ENCODE measurements around the gene RETREG3.
"Not testable (repeated sequence)": the region's sequence is repeated elsewhere in the genome, so short reads cannot be mapped to it uniquely, and the experiment has no call there.

The RETREG3 gene

DNA sequence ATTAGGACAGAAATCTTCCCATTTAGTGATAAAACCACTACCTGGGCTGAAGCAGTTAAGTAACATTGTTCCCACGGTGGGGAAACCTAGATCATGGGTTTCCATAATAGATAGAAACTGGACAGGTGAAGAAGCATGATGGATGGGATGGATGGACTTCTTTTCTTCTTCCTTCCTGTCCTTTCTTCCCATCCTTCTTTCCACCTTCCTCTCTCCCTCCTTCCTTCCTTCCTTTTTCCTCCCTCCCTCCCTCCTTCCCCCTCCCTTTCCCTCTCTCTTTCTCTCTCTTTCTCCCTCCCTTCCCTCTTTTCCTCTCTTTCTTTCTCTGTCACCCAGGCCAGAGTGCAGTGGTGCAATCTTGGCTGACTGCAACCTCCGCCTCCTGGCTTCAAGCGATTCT lies 34.7 kb downstream of the RETREG3 start:
- DNase-seq (ENCODE audit: low read depth in 2 of 3, low spot score in 2 of 3), result no peak

- no peak for DNase-seq (ENCODE audit: low read depth in 2 of 3, low spot score in 2 of 3)
Measured at GRCh38 chr17:42573095-42573494, 36.1 kb downstream of the RETREG3 start.

DNA sequence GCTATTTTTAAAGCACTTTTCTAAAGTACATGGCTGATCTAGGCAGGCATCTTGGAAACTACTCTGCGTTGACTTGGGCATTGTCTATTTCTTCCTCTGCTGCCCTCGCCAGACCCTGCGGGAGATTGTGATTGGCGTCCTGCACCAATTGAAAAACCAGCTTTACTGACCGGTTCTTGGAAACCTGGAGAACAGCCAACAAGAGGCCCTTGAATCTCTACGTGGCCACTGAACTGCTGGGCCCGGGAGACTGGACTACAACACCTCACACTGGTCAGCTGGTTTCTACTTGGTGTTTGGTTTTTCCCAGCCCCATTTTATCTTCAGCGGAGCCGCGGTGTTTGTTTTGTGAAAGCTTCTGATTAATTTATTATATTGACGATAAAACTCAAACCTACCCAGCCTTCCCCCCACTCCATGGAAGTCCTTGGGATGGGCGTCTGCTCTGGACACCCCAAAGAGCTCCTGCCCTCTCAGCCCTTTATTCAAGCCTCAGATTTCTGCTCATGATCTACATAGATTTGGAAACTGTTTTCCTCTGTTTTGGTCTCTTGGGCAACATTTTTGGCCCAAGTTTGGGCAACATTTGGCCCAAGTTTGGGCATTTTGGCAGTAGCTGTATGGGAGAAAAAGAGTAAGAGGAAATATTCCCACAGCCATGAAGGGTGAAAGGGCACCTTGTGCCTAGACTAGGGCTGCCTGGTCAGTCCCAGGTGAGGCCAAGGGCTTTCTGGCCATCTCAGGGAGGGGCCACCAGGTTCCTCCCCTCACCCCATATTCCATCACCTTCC lies 37.5 kb downstream of the RETREG3 start:
- no peak for DNase-seq (ENCODE audit: low read depth in 2 of 3, low spot score in 2 of 3)

- no peak for DNase-seq (ENCODE audit: low read depth in 2 of 3, low spot score in 2 of 3)
Measured at GRCh38 chr17:42568341-42569111, 40.6 kb downstream of the RETREG3 start.

GRCh38 chr17:42566883-42567573 lies 42.1 kb downstream of the RETREG3 start, which contains the start of gene MLX:
TSS of gene MLX (plus strand) at chr17:42567100. CDS start at chr17:42567125, 25 bp downstream.
- DNase-seq (ENCODE audit: low read depth in 2 of 3, low spot score in 2 of 3), result peak; percentile 86 to 90 (median 89)

- DNase-seq (ENCODE audit: low read depth in 2 of 3, low spot score in 2 of 3), result no peak
Measured at GRCh38 chr17:42566215-42566882, 42.8 kb downstream of the RETREG3 start.

DNA sequence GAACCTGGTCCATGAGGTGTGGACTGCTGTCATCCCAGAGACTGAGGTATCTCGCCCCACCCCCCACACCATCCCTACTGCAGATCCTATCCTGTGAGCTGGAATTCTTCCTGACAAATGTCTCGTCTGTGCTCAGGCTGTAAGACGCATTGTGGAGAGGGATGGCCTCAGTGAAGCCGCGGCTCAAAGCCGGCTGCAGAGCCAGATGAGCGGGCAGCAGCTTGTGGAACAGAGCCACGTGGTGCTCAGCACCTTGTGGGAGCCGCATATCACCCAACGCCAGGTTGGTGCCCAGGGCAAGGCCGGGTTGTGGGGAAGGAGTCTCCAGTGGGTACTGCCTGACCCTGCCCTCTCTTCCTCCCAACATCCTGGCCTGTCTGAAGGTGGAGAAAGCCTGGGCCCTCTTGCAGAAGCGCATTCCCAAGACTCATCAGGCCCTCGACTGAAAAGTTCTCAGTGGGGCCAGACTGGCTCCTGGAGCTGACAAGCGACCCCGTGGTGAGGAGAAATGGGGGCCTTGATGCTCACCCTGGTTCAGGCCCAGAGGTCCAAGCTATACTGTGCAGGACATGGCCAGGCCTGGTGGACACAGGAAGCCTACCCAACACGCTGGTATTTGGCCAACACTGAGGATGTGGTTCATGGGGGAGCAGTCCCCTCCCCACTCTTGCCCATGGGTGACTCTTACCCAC lies 43.5 kb downstream of the RETREG3 start:
- DNase-seq (ENCODE audit: low read depth in 2 of 3, low spot score in 2 of 3), result no peak

DNA sequence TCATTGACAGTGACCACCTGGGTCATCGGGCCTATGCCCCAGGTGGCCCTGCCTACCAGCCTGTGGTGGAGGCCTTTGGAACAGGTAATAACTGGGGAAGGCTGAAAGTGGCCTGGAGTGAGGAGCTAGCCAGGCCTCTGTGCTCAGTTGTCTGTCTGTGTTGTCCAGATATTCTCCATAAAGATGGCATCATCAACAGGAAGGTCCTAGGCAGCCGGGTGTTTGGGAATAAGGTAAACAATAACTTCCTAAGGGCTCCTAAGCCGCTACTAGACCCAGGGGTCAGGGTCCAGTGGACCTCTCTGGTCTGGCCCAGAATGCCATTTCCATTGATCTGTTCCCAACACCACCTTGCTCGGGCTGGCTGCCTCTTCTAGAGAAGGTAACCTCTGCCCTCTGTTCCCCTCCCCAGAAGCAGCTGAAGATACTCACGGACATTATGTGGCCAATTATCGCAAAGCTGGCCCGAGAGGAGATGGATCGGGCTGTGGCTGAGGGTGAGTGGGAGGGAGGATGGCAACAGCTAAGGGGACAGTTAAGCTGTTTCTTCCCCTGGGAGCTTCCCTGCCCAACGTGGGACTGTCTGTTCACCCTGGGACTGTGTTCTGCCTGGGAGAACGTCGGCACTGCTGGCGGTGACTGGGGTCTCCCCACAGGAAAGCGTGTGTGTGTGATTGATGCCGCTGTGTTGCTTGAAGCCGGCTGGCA lies 44.2 kb downstream of the RETREG3 start:
- DNase-seq (ENCODE audit: low read depth in 2 of 3, low spot score in 2 of 3), result no peak

GRCh38 chr17:42563950-42564349 lies 45.2 kb downstream of the RETREG3 start:
- DNase-seq (ENCODE audit: low read depth in 2 of 3, low spot score in 2 of 3), result no peak

DNA sequence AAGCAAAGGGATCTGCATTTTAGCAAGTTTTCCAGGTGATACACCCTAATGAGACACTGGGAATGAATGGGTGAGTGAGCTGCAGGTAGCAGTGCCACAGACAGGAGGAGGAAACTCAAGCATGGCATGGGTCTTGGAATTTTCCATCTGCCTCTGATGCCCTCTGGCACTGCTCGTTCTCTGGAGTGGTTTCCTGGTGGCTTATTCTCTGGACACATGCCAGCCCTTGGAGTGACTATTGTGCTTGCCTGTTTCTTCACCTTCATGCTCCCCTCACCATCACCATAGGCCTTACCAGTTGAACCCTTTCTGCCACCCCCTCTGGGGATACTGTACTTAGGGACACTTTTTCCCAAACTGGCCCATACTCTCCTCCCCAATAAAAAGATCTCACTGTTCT lies 45.6 kb downstream of the RETREG3 start:
- DNase-seq (ENCODE audit: low read depth in 2 of 3, low spot score in 2 of 3), result no peak

DNA sequence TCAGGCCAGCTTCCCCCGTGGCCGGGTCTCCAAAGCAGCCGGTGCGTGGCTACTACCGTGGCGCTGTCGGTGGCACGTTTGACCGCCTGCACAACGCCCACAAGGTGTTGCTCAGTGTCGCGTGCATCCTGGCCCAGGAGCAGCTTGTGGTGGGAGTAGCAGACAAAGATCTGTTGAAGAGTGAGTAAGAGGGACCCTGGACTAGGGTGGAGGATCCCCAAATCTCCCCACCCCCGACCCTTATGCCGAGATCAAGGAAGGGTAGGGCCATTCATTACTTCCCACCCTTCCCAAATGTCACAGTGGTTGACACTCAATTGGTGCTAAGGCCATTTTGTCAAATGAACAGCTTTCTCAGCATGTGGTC lies 46.0 kb downstream of the RETREG3 start:
- no peak for DNase-seq (ENCODE audit: low read depth in 2 of 3, low spot score in 2 of 3)

DNA sequence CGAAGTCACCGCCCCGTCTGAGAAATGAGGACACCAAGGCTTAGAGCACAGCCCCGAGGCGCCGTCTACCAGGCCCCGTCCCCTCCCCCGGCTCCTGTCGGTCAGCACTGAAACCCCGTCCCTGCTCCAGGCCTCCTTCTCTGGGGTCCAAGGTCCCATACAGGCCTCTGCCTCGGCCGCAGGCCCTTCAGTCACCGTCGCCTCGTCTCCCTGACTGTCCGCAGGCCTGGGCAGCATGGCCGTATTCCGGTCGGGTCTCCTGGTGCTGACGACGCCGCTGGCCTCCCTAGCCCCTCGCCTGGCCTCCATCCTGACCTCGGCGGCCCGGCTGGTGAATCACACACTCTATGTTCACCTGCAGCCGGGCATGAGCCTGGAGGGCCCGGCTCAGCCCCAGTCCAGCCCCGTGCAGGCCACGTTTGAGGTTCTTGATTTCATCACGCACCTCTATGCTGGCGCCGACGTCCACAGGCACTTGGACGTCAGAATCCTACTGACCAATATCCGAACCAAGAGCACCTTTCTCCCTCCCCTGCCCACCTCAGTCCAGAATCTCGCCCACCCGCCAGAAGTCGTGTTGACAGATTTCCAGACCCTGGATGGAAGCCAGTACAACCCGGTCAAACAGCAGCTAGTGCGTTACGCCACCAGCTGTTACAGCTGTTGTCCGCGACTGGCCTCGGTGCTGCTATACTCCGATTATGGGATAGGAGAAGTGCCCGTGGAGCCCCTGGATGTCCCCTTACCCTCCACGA lies 46.6 kb downstream of the RETREG3 start:
- no peak for DNase-seq (ENCODE audit: low read depth in 2 of 3, low spot score in 2 of 3)

DNA sequence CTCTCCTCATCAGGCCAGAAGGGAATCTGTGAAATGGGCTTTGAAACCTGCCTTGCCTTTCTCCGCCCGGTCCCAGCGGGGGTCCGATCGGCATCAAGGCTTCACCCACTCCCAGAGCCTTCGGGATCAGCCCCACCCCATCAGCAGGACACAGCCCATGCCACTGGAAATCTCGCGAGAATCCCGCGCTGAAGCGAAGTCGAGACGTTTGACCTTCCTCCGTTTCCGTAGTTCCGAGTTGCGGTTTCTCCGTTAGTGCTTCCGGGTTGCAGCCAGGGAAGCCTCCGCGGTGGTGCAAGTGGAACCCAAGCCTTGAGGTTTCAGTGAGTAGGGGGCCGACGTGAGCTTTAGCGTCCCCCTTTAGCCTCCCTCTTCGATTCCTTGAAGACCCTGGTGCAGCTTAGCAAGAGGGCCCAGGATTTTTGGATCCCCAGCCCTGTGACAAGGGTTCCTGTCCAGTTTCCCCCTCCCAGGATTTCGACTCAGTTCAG lies 47.2 kb downstream of the RETREG3 start, which contains the start of gene COASY:
Gene COASY, plus strand, starts transcription at position 252 of the 491 bp plus-strand sequence. CDS start 475 bp downstream, outside the sequence.
- DNase-seq (ENCODE audit: low read depth in 2 of 3, low spot score in 2 of 3), result peak; percentile 77 to 90 (median 89)

DNA sequence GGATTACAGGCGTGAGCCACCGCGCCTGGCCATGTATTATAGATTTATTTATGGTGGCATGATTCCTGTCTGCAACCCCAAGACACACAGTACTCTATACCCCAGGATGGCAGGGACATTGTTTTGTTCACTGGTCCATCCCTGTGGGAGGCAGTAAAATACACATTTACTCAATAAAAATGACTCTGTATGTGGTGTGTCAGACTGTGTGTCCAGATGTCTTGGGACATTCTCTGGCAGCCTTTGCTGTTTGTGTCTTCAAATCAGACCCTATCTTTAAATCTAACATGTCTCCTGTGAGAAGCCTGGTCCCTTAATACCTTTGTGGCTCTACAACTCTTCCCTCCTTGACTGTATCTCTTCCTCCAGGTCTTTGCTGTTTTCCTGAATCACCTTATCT lies 48.9 kb downstream of the RETREG3 start:
- DNase-seq (ENCODE audit: low read depth in 2 of 3, low spot score in 2 of 3), result no peak

GRCh38 chr17:42559075-42559474 lies 50.1 kb downstream of the RETREG3 start:
- no peak for DNase-seq (ENCODE audit: low read depth in 2 of 3, low spot score in 2 of 3)

DNA sequence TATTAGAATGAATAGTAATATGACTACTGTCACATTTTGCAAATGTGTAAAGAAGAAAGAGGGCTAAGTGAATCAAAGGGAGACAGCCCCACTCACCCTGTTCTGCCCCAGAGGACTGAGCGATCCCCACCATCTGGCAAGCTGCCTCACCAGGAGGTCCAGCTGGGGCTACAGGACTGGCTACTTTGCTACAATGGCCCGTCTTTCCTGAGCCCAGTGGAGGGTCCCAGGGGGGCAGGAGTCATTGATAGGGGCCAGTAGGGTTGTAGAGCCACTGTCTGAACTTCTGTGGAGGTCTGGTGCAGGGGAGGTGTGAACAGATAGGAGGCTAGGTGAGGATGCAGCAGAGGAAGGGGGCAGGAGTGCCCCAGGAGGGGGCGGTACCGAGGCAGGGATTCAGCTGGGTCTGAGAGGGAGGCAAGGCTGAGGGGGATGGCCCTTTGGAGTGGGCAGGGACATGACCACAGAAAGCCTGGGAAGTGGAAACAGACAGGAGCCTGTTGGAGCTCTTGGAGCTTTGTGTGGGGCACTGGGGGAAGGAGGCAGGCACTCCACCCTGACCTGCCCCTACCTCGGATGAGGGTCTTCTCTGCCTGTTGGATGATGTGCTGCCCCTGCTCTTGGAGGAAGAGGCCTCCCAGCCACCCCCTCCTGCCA lies 53.1 kb downstream of the RETREG3 start:
- not testable (repeated sequence) for DNase-seq (ENCODE audit: low read depth in 2 of 3, low spot score in 2 of 3)

- no peak for DNase-seq (ENCODE audit: low read depth in 2 of 3, low spot score in 2 of 3)
Measured at GRCh38 chr17:42555122-42555622, 54.0 kb downstream of the RETREG3 start.
